GM19452 (cell line): ENCODE data around the gene BEX3.
"Not testable (repeated sequence)": the region's sequence is repeated elsewhere in the genome, so short reads cannot be mapped to it uniquely, and the experiment has no call there.

Experiments used
- ATAC-seq: cut with Tn5 transposase; IDR thresholded peaks from one replicate; pipeline ENCODE4 v1.9.1; 2021; ENCODE audit not compliant: unreplicated experiment

Gene BEX3

DNA sequence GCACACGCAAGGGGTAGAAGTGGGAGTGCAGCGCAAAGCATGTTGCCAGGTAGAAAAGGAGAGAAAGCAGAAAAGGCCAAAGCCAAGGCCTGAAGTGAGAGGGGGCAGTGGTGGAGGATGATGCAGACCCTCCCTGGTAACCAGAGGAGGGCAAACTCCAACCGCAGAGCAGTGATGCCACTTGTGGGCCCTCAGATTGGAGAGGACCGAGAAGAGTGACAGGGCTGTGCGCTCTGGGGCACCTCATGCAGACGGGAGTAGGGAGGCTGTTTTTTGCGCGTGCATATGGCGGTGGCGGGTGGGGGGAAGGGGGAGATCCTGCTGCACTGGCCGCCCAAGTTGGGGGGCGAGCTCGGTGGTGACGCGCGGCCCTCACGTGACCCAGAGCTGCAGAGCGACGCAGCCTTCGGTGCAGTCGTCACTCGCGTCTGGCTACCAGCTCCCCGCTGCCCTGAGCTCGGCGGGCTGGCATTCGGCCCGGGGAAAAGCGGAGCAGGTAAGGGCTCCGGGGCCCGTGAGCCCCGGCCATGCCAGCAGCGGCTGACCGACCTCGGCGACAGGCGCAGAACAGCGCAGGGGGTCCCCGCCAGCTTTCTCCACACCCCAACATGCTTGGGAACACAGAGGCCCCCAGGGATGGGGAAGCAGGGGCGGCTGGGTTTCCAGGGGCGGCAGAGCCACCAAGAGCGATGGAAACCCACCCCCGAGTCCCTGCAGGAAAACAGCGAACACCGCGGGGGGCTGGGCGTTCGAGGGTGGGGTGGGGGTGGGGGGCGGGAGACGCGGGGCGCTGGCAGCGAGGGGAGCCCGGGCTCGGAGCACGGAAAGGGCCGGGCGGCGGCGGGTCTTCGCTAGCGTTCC, at the start of gene BEX3:
Gene BEX3 (plus strand): TSS at position 421 of the 861 bp plus-strand sequence. CDS start 984 bp downstream, outside the sequence.
- no peak for ATAC-seq

- ATAC-seq, result no peak
These were observed 46.3 kb upstream of the BEX3 start, which contains the start of gene TCEAL7 for GRCh38 chrX:103329991-103330390. TCEAL7 (plus strand) TSS chrX:103330239; CDS start chrX:103331404, 1,165 bp downstream.

DNA sequence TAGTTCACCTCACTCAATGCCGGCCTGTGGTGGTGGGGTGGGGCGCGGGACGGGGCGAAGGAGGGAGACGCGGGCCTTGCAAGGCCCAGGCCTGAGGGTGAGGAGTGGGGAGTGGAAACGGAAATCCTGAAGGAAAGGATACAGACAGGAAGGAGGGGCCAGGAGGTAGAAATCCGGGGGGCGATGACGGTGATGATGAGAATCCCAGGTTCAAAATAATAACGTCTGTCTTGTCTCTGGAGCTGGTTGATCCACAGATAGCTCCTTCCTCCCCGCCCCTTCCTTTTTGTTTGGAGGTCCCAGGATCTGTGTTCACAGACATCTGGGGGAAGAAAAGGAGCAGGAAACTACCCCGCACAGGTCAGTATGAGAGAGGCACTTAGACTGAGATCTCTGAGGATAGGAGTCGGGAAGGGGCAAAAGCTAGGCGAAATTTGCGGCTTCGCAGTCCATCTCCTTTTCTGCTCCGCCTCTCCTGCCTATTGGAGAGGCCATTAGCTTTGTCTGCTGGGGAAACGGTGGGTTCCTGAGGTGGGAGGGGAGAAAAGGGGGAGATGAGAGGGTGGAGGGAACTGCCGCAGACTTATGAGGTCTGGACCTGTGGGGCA, 45.6 kb upstream of the BEX3 start:
- ATAC-seq, result no peak

GRCh38 chrX:103338663-103339062, 37.7 kb upstream of the BEX3 start:
- ATAC-seq, result no peak

DNA sequence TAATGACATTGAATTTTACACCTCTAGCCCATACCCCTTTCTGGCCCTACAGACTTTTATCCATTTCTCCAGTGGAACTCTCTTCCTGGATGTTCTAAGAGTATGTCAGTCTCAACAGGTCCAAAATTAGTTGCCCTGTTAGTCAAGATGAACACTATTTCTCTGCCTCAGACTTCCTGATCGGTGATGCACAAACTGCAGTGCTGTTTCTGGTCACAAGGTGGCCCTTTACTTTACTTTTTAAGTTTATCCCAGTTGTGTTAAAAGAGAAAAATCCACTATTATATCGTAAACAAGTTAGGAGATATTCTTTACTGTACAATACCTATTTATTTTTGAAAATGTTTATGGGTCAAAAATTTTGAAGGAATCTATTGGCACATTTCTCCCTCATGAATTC, 33.2 kb upstream of the BEX3 start:
- ATAC-seq, result no peak

DNA sequence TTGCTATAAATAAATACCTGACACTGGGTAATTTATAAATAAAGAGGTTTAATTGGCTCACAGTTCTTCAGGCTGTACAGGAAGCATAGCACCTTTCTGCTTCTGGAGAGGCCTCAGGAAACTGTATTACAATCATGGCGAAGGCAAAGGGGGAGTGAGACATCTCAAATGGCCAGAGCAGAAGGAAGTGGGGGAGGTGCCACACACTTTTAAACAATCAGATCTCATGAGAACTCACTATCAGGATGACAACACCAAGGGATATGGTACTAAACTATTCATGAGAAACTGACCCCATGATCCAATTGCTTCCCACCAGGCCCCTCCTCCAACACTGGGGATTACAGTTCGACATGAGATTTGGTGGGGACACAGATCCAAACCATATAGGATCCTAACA, 31.7 kb upstream of the BEX3 start:
- ATAC-seq, result no peak

GRCh38 chrX:103347682-103348397, 28.5 kb upstream of the BEX3 start:
- no peak for ATAC-seq

GRCh38 chrX:103356130-103356798, 20.1 kb upstream of the BEX3 start, which contains the start of gene TCEAL9:
TCEAL9 (plus strand) TSS chrX:103356506; CDS start chrX:103357685, 1,179 bp downstream.
- no peak for ATAC-seq

GRCh38 chrX:103356858-103357257, 19.5 kb upstream of the BEX3 start:
- no peak for ATAC-seq

- no peak for ATAC-seq
These were observed 18.5 kb upstream of the BEX3 start for GRCh38 chrX:103357871-103358270.

DNA sequence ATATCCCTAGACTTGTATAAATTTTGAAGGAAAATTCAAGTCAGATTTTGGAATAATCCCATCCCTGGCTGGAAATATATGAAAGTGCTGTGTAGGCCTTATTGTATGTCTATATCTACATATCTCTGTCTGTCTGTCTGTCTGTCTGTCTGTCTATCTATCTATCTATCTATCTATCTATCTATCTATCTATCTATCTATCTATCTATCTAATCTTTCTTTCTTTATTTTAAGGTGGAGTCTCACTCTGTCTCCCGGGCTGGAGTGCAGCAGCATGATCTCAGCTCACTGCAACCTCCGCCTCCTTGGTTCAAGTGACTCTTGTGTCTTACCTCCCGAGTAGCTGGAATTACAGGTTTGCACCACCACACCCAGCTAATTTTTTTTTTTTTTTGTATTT, 16.7 kb upstream of the BEX3 start:
- ATAC-seq, result not testable (repeated sequence)

DNA sequence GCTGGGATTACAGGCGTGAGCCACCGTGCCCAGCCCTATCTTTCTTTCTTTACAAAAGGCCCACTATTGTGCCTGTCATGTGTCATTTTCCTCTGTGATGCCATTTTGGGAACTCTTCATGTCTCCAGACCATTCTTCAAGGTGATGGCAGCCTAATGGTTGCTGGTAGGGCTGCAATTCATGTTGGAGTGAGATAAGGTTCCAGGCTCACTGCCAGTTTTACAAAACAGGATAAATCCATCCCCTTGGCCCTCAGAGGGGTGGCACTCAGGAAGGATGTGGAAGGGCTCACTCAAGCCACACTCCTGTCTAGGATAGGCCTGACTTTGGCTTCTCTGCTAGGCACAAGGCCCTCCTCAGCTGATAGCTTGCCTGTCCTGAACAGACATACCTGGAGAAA, 16.2 kb upstream of the BEX3 start:
- ATAC-seq, result no peak

- no peak for ATAC-seq
These were observed 15.4 kb upstream of the BEX3 start for GRCh38 chrX:103360916-103361315.

- no peak for ATAC-seq
These were observed 14.5 kb upstream of the BEX3 start for GRCh38 chrX:103361798-103362197.

GRCh38 chrX:103362474-103362873, 13.9 kb upstream of the BEX3 start:
- no peak for ATAC-seq

GRCh38 chrX:103363046-103363445, 13.3 kb upstream of the BEX3 start:
- ATAC-seq, result no peak

- ATAC-seq, result no peak
These were observed 8.8 kb upstream of the BEX3 start for GRCh38 chrX:103367502-103367901.

GRCh38 chrX:103369479-103369878, 6.9 kb upstream of the BEX3 start:
- ATAC-seq, result no peak

DNA sequence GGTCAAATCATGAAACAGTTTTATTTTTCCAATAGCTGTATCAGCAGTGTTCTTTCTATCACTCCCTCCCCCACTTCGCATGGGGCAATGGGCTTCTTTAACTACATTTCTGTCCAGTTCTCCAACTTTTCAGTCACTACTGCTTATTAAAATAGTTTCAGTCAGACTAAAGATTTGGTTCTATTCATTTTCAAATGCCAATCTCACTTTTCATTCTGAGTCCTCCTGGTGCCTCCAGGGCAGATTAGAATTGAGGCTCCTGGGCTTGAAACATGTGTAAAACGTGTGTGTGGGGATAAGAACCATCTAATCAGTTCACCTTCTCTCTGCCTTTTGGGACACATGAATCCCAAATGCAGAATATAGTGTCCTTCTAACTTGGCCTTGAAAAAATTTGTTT, 3.5 kb upstream of the BEX3 start:
- ATAC-seq, result no peak

DNA sequence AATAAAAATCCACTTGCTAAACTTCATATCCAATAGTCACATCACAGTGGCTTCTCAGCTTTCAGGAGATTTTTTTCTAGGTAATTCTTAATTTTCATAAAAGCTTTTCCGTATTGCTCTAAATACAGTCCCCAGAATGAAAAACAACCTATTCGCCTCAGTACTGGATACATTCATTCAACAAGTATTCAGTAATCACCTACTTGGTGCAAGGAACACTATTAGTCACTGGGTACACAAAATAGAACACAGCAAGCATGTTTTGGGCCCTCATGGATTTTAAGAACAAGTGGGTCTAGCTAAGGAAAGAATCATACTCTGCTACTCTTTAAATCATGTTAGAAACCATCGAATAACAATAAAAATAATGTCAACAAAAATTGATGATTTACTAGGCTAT, 2.8 kb upstream of the BEX3 start:
- ATAC-seq, result no peak

- ATAC-seq, result no peak
These were observed 614 bp downstream of the BEX3 start for GRCh38 chrX:103376979-103377324.
